ENCODE data around the gene JMJD7. TPM values are rescaled to one million over a fixed set of nuclear protein-coding genes. Genes with fewer than 3 reads are reported as not detected.

The JMJD7 gene
- total and polyA plus RNA-seq, 10 donors, result 3.2 to 20.1 (median 10.7) TPM

GRCh38 chr15:41809526-41810220, 18.2 kb upstream of the JMJD7 start:
- Histone ChIP-seq H3K4me3 (no peak overlapping the region), H3K36me3 (peaks cover 0 to 50% (median 16%) of the 10 kb centered on the region in 6 donors), H3K27me3 (replicated peaks in 1 of 7) (no peaks in the 10 kb centered on the region), H3K4me1 (peaks cover 0 to 27% (median 9%) of the 10 kb centered on the region in 6 donors), H3K27ac (no peak overlapping the region), H3K9me3 (no peaks in the 10 kb centered on the region)
- WGBS, 5 donors, result 46 to 72% (median 55%) methylated on average over 12 of the region's 12 CpGs
- intact Hi-C loops (cut with DNase I; ENCODE audit: low total_unique reads), result loop anchor here (2.0 to 10.0 kb wide), 3 partner anchors 37 to 207 kb away; no protein-coding TSS in a partner anchor
- TF ChIP-seq CTCF (IDR thresholded peaks at IDR 0.05 in 8 of 11, conservative IDR thresholded peaks at IDR 0.05 in 3 of 11) (no peak), POLR2AphosphoS5 (IDR thresholded peaks at IDR 0.05) (no peak), POLR2A (IDR thresholded peaks at IDR 0.05) (no peak)
- DNase-seq, result no peak

- WGBS, 5 donors, result 77 to 89% (median 82%) methylated on average over 5 of the region's 5 CpGs
- DNase-seq, result no peak
- Histone ChIP-seq H3K4me3 (no peak overlapping the region), H3K36me3 (peaks cover 0 to 56% (median 25%) of the 10 kb centered on the region in 6 donors), H3K4me1 (peaks cover 0 to 27% (median 9%) of the 10 kb centered on the region in 6 donors), H3K9me3 (no peaks in the 10 kb centered on the region), H3K27me3 (replicated peaks in 1 of 7) (no peaks in the 10 kb centered on the region), H3K27ac (peak overlapping the region in 1 of 8 donors; percentile 19)
- intact Hi-C loops (cut with DNase I; ENCODE audit: low total_unique reads), result loop anchor here (2.0 to 10.0 kb wide), 3 partner anchors 38 to 209 kb away; no protein-coding TSS in a partner anchor
- TF ChIP-seq CTCF (IDR thresholded peaks at IDR 0.05 in 8 of 11, conservative IDR thresholded peaks at IDR 0.05 in 3 of 11), result no peak
- no peak for TF ChIP-seq POLR2A (IDR thresholded peaks at IDR 0.05)
Observed at GRCh38 chr15:41810651-41811431, 17.1 kb upstream of the JMJD7 start.

GRCh38 chr15:41811432-41812195, 16.3 kb upstream of the JMJD7 start:
- TF ChIP-seq CTCF (IDR thresholded peaks at IDR 0.05 in 8 of 11, conservative IDR thresholded peaks at IDR 0.05 in 3 of 11) (peak; percentile 78 to 95 (median 90)), POLR2AphosphoS5 (IDR thresholded peaks at IDR 0.05) (no peak)
- peaks cover 0 to 56% (median 30%) of the 10 kb centered on the region in 6 donors for H3K36me3 ChIP-seq
- H3K4me3 ChIP-seq, result no peak overlapping the region
- intact Hi-C loops (cut with DNase I; ENCODE audit: low total_unique reads), result loop anchor here (2.0 to 10.0 kb wide), 3 partner anchors 39 to 209 kb away; no protein-coding TSS in a partner anchor
- DNase-seq, result peak; percentile 93
- 43 to 47% (median 45%) methylated on average over 18 of the region's 18 CpGs for WGBS, 5 donors
- H3K27ac ChIP-seq, result no peak overlapping the region
- H3K9me3 ChIP-seq, result no peaks in the 10 kb centered on the region
- H3K27me3 ChIP-seq (replicated peaks in 1 of 7), result no peaks in the 10 kb centered on the region
- H3K4me1 ChIP-seq, result peaks cover 0 to 27% (median 9%) of the 10 kb centered on the region in 6 donors
